GM12873 (cell line): ENCODE data around the gene ACAN.

Experiments
- CTCF ChIP-seq: IDR thresholded peaks from 2 replicates; pipeline ENCODE4 v1.5.1; 2012; ENCODE audit warnings: low read depth, mild to moderate bottlenecking, moderate library complexity, low read length, control low read depth; ENCODE audit not compliant: insufficient read depth; ENCODE audit errors: missing control alignments

ACAN gene

GRCh38 chr15:88800738-88801137 lies 2.5 kb upstream of the ACAN start:
- no peak for TF ChIP-seq CTCF

- TF ChIP-seq CTCF, result no peak
Observed at GRCh38 chr15:88802250-88802990, 816 bp upstream of the ACAN start.

GRCh38 chr15:88802991-88803240 lies 320 bp upstream of the ACAN start:
- no peak for TF ChIP-seq CTCF

- TF ChIP-seq CTCF, result no peak
Observed at GRCh38 chr15:88803920-88804247, 648 bp downstream of the ACAN start.

- no peak for TF ChIP-seq CTCF
Observed at GRCh38 chr15:88804257-88804656, 1.0 kb downstream of the ACAN start.

- TF ChIP-seq CTCF, result no peak
Observed at GRCh38 chr15:88805031-88805780, 2.0 kb downstream of the ACAN start.

- TF ChIP-seq CTCF, result no peak
Observed at GRCh38 chr15:88810446-88810845, 7.2 kb downstream of the ACAN start.
